ENCODE data around the gene KRTAP10-4. TPM values are rescaled to one million over a fixed set of nuclear protein-coding genes. Genes with fewer than 3 reads are reported as not detected.

Gene KRTAP10-4
- total and polyA plus RNA-seq, 12 donors = not detected

- WGBS, 2 donors = 84 to 87% methylated on average over 12 of the region's 12 CpGs
- TF ChIP-seq CTCF (IDR thresholded peaks at IDR 0.05) = no peak
- no peaks in the 10 kb centered on the region for H3K36me3 ChIP-seq
- intact Hi-C loops (cut with DNase I) = no loop called here
- no peaks in the 10 kb centered on the region for H3K4me1 ChIP-seq
- H3K27me3 ChIP-seq = peaks cover 0 to 39% (median 7%) of the 10 kb centered on the region in 7 donors
- ATAC-seq = no peak
- no peak for DNase-seq
- no peaks in the 10 kb centered on the region for H3K9me3 ChIP-seq
- no peak overlapping the region for H3K27ac ChIP-seq
- H3K4me3 ChIP-seq = no peak overlapping the region
Measured at GRCh38 chr21:44526096-44526997, 47.2 kb upstream of the KRTAP10-4 start.

DNA sequence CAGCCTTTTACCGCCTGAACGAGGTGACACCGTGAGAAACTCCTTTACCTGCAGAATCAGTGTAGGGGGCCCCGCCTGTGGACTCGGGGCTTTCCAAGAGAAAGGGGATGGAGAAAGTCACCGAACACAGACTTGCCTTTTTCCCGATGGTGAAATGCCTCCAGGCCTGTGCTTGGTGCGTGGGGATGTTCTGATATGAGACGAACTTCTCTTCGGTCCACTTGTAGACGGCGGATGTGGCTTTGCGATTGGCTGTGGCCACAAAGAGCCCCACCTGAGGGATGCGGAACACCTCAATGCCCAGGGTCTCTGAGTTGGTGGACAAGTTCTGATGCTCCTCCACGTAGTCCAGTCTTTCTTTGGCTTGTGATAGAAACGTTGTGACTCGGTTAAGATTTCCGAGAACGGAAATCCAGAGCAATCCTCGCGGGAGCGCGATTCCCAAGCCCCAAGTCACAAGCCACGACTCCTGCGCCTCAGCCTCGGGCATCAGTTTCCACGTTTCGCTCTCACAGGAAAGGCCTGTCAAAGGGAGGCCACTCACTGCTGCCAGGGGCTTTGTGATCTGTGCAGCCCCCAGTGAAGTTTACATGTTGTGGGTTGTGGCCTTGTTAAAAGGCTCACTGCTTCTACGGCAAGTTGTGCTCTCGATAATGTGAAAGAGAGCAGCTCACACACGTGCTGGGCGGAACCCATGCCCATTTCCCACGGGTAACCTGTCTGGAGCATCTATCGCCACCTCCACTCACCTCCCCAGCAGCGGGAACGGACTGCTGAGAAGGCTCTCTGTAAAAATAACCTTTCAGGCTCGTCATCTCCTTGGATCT lies 46.2 kb upstream of the KRTAP10-4 start:
- no peaks in the 10 kb centered on the region for H3K9me3 ChIP-seq
- WGBS, 2 donors = 86 to 87% methylated on average over 37 of the region's 37 CpGs
- no peak for DNase-seq
- no peaks in the 10 kb centered on the region for H3K4me1 ChIP-seq
- no peak overlapping the region for H3K4me3 ChIP-seq
- H3K27ac ChIP-seq = no peak overlapping the region
- no peak for ATAC-seq
- TF ChIP-seq CTCF (IDR thresholded peaks at IDR 0.05) = no peak
- peaks cover 0 to 42% (median 3%) of the 10 kb centered on the region in 7 donors for H3K27me3 ChIP-seq
- H3K36me3 ChIP-seq = no peaks in the 10 kb centered on the region
- intact Hi-C loops (cut with DNase I) = no loop called here

DNA sequence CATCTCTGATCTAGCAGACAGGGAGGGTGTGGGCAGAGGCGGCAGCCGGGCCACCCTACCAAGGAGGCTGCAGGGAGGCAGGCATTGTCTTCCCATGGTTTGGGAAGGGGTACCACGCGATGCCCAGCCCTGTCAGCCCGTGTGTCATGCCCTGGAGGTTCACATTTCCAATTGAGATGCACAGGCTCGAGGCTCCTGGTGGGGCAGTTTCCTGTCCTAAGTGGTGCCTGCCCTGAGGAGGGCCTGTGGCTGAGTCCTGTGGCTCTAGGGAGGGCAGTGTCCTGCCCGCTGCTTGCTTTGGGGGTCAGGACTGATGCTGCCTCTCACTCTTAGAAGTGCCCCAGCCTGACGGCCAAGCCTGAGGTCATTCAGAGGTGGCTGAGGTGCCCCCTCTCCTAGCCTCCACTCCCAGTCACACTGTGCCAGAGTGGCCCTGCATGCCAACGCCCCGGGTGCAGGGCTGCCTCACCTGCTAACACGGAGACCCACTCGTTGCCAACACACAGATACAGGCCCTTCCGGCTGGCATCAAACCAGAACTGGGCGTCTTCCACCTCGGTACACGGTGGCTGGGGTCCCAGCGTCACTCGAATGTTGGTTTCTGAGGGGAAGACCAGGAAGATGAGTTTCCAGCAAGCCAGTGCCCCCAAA lies 45.4 kb upstream of the KRTAP10-4 start:
- DNase-seq (peak in 1 of 2 donors; percentile 4), ATAC-seq (no peak)
- intact Hi-C loops (cut with DNase I) = no loop called here
- Histone ChIP-seq H3K4me3 (no peak overlapping the region), H3K36me3 (no peaks in the 10 kb centered on the region), H3K27me3 (peaks cover 0 to 42% (median 3%) of the 10 kb centered on the region in 7 donors), H3K4me1 (no peaks in the 10 kb centered on the region), H3K9me3 (no peaks in the 10 kb centered on the region), H3K27ac (no peak overlapping the region)
- 80 to 83% methylated on average over 18 of the region's 18 CpGs for WGBS, 2 donors
- TF ChIP-seq CTCF (IDR thresholded peaks at IDR 0.05) = no peak

DNA sequence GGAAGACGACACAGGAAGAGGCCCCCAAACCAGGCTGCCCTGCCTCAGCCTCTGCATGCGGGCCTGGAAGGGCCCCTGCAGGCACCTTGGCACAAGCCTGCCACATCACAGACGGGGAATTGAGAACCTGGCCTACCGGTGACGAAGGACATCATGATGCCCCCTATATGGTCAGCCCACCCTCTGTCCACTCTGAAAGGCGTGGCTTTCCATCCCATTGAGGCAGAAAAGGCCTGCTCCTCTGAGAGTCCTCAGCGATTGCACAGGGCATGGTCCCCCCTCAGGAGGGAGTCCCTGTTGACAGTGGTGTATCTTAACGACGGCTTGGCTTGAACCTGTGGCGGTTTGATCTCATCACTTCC lies 44.9 kb upstream of the KRTAP10-4 start:
- ATAC-seq (no peak), DNase-seq (no peak)
- no peak overlapping the region for H3K27ac ChIP-seq
- intact Hi-C loops (cut with DNase I) = no loop called here
- no peaks in the 10 kb centered on the region for H3K9me3 ChIP-seq
- no peak for TF ChIP-seq CTCF (IDR thresholded peaks at IDR 0.05)
- H3K4me3 ChIP-seq = no peak overlapping the region
- H3K27me3 ChIP-seq = peaks cover 0 to 40% (median 3%) of the 10 kb centered on the region in 7 donors
- H3K4me1 ChIP-seq = no peaks in the 10 kb centered on the region
- no peaks in the 10 kb centered on the region for H3K36me3 ChIP-seq
- 81 to 84% methylated on average over 10 of the region's 10 CpGs for WGBS, 2 donors

All from heart right ventricle (tissue), 16 donors.